22Rv1 (cell line): ENCODE data around the gene KIAA1217.

Experiments
- H3K27ac ChIP-seq: fragments of 450-650 bp; 2 replicates; pipeline ENCODE4 v1.5.1; 2017
- CTCF ChIP-seq: fragments of 450-650 bp; IDR thresholded peaks from 2 replicates; pipeline ENCODE4 v1.5.1; 2017; ENCODE audit warnings: mild to moderate bottlenecking
- ZFX ChIP-seq: fragments of 450-650 bp; IDR thresholded peaks from 2 replicates; pipeline ENCODE4 v1.6.1; 2017; ENCODE audit warnings: antibody characterized with exemption, borderline replicate concordance

The KIAA1217 gene

GRCh38 chr10:24234784-24235183, 25.8 kb downstream of the KIAA1217 start:
- H3K27ac ChIP-seq: no peak overlapping the region
- TF ChIP-seq ZFX: no peak
- TF ChIP-seq CTCF: no peak

GRCh38 chr10:24235471-24235870, 26.5 kb downstream of the KIAA1217 start:
- H3K27ac ChIP-seq: no peak overlapping the region
- TF ChIP-seq CTCF (no peak), ZFX (no peak)

GRCh38 chr10:24237801-24238395, 29.0 kb downstream of the KIAA1217 start:
- peak overlapping the region; percentile 47; the same call in 1 of the 2 replicates for H3K27ac ChIP-seq
- no peak for TF ChIP-seq CTCF
- no peak for TF ChIP-seq ZFX

- H3K27ac ChIP-seq: peak overlapping the region; percentile 47
- no peak for TF ChIP-seq ZFX
- TF ChIP-seq CTCF: no peak
These were observed 29.7 kb downstream of the KIAA1217 start for GRCh38 chr10:24238519-24239247.

GRCh38 chr10:24239289-24240040, 30.5 kb downstream of the KIAA1217 start:
- H3K27ac ChIP-seq: peak overlapping the region; percentile 47
- TF ChIP-seq ZFX: no peak
- no peak for TF ChIP-seq CTCF

- no peak for TF ChIP-seq CTCF
- no peak for TF ChIP-seq ZFX
These were observed 31.3 kb downstream of the KIAA1217 start for GRCh38 chr10:24240041-24240751.

More at GRCh38 chr10:24240041-24240751, 31.3 kb downstream of the KIAA1217 start:
- H3K27ac ChIP-seq: peak overlapping the region; percentile 47
